Endothelial cell (in vitro differentiated cells): ENCODE measurements around the gene PSG1. TPM values are rescaled to one million over a fixed set of nuclear protein-coding genes. Genes with fewer than 3 reads are reported as not detected.
"Not testable (repeated sequence)": the region's sequence is repeated elsewhere in the genome, so short reads cannot be mapped to it uniquely, and the experiment has no call there.

ENCODE experiments used
- DNase-seq: peaks from one replicate; pipeline ENCODE4 v3.0.0; 2021; ENCODE audit warnings: low spot score
- H3K27ac Mint-ChIP-seq: one replicate; pipeline ENCODE4 v1.8.0; 2021; ENCODE audit warnings: mixed read lengths, inconsistent platforms; ENCODE audit not compliant: unreplicated experiment
- H3K27me3 Mint-ChIP-seq: one replicate; pipeline ENCODE4 v1.8.0; 2021; ENCODE audit warnings: mild to moderate bottlenecking, moderate library complexity, mixed read lengths, inconsistent platforms; ENCODE audit not compliant: unreplicated experiment
- H3K36me3 Mint-ChIP-seq: one replicate; pipeline ENCODE4 v1.8.0; 2021; ENCODE audit warnings: mild to moderate bottlenecking, low read depth, mixed read lengths, inconsistent platforms; ENCODE audit not compliant: unreplicated experiment
- H3K4me1 Mint-ChIP-seq: one replicate; pipeline ENCODE4 v1.8.0; 2021; ENCODE audit warnings: mild to moderate bottlenecking, mixed read lengths, inconsistent platforms; ENCODE audit not compliant: unreplicated experiment
- H3K4me3 Mint-ChIP-seq: one replicate; pipeline ENCODE4 v1.8.0; 2021; ENCODE audit warnings: mild to moderate bottlenecking, mixed read lengths, inconsistent platforms; ENCODE audit not compliant: unreplicated experiment
- H3K9me3 Mint-ChIP-seq: one replicate; pipeline ENCODE4 v1.8.0; 2021; ENCODE audit warnings: mixed read lengths, inconsistent platforms; ENCODE audit not compliant: unreplicated experiment
- CTCF ChIP-seq: fragments of 200-600 bp; sonication (generic); IDR thresholded peaks from one replicate; pipeline ENCODE4 v1.5.0; 2021; ENCODE audit warnings: antibody characterized with exemption; ENCODE audit not compliant: unreplicated experiment
- total RNA-seq: library from RNA; stranded (reverse); fragmentation: NEBNext Ultra II Directional; extraction: Animal tissue kit (Norgen Biotek cat#: 25700); gene quantifications from one replicate; pipeline ENCODE4 v1.2.1, GENCODE V29; 2021; ENCODE audit not compliant: unreplicated experiment

Gene PSG1
- total RNA-seq, 1 donor from 2014 or later: not detected

GRCh38 chr19:42898656-42899055 is 19.1 kb upstream of the PSG1 start:
- not testable (repeated sequence) for H3K9me3 Mint-ChIP-seq, DNase-seq, H3K4me3 Mint-ChIP-seq

GRCh38 chr19:42897729-42898128 is 18.2 kb upstream of the PSG1 start:
- not testable (repeated sequence) for H3K4me3 Mint-ChIP-seq, DNase-seq, H3K27me3 Mint-ChIP-seq, H3K36me3 Mint-ChIP-seq, H3K4me1 Mint-ChIP-seq, H3K9me3 Mint-ChIP-seq, H3K27ac Mint-ChIP-seq

More at GRCh38 chr19:42898656-42899055, 19.1 kb upstream of the PSG1 start:
- H3K27ac Mint-ChIP-seq, H3K27me3 Mint-ChIP-seq, H3K36me3 Mint-ChIP-seq, H3K4me1 Mint-ChIP-seq: not testable (repeated sequence)

GRCh38 chr19:42890446-42890845 is 10.9 kb upstream of the PSG1 start:
- H3K9me3 Mint-ChIP-seq, H3K4me3 Mint-ChIP-seq, H3K27me3 Mint-ChIP-seq, H3K4me1 Mint-ChIP-seq, H3K36me3 Mint-ChIP-seq, DNase-seq, H3K27ac Mint-ChIP-seq: not testable (repeated sequence)

- DNase-seq, H3K4me1 Mint-ChIP-seq, H3K4me3 Mint-ChIP-seq, H3K27ac Mint-ChIP-seq, H3K36me3 Mint-ChIP-seq, H3K27me3 Mint-ChIP-seq, H3K9me3 Mint-ChIP-seq: not testable (repeated sequence)
Measured at GRCh38 chr19:42887876-42888445, 8.4 kb upstream of the PSG1 start.

- not testable (repeated sequence) for DNase-seq, H3K4me3 Mint-ChIP-seq, H3K4me1 Mint-ChIP-seq, H3K36me3 Mint-ChIP-seq, H3K27me3 Mint-ChIP-seq, H3K9me3 Mint-ChIP-seq, H3K27ac Mint-ChIP-seq
Measured at GRCh38 chr19:42882730-42883129, 3.2 kb upstream of the PSG1 start.

- DNase-seq, H3K27me3 Mint-ChIP-seq, H3K4me3 Mint-ChIP-seq, H3K27ac Mint-ChIP-seq, H3K9me3 Mint-ChIP-seq, H3K36me3 Mint-ChIP-seq, H3K4me1 Mint-ChIP-seq: not testable (repeated sequence)
Measured at GRCh38 chr19:42882010-42882409, 2.5 kb upstream of the PSG1 start.

- not testable (repeated sequence) for H3K4me1 Mint-ChIP-seq, H3K27me3 Mint-ChIP-seq, H3K27ac Mint-ChIP-seq, H3K36me3 Mint-ChIP-seq, H3K4me3 Mint-ChIP-seq, H3K9me3 Mint-ChIP-seq
- TF ChIP-seq CTCF: peak; percentile 58
- DNase-seq: peak; percentile 28
Measured at GRCh38 chr19:42881279-42881678, 1.8 kb upstream of the PSG1 start.

- H3K27me3 Mint-ChIP-seq, H3K4me1 Mint-ChIP-seq, H3K4me3 Mint-ChIP-seq, H3K36me3 Mint-ChIP-seq, DNase-seq, H3K27ac Mint-ChIP-seq, H3K9me3 Mint-ChIP-seq: not testable (repeated sequence)
Measured at GRCh38 chr19:42880621-42881020, 1.1 kb upstream of the PSG1 start.

GRCh38 chr19:42876596-42876995 is 2.9 kb downstream of the PSG1 start:
- H3K27ac Mint-ChIP-seq, H3K36me3 Mint-ChIP-seq, H3K9me3 Mint-ChIP-seq, H3K4me3 Mint-ChIP-seq, DNase-seq, H3K4me1 Mint-ChIP-seq: not testable (repeated sequence)
- peaks cover 13% of the 10 kb centered on the region for H3K27me3 Mint-ChIP-seq

GRCh38 chr19:42875881-42876280 is 3.6 kb downstream of the PSG1 start:
- not testable (repeated sequence) for H3K4me1 Mint-ChIP-seq, DNase-seq, H3K4me3 Mint-ChIP-seq, H3K9me3 Mint-ChIP-seq, H3K27ac Mint-ChIP-seq, H3K36me3 Mint-ChIP-seq
- peaks cover 15% of the 10 kb centered on the region for H3K27me3 Mint-ChIP-seq

GRCh38 chr19:42874901-42875813 is 4.4 kb downstream of the PSG1 start:
- H3K9me3 Mint-ChIP-seq, H3K4me3 Mint-ChIP-seq, H3K4me1 Mint-ChIP-seq, DNase-seq, H3K27ac Mint-ChIP-seq, H3K36me3 Mint-ChIP-seq: not testable (repeated sequence)
- peaks cover 15% of the 10 kb centered on the region for H3K27me3 Mint-ChIP-seq
